Measurements from ENCODE around the gene AP1M1. TPM values are rescaled to one million over a fixed set of nuclear protein-coding genes. Genes with fewer than 3 reads are reported as not detected.

The AP1M1 gene
- total and polyA plus RNA-seq, 2 of the 4 experiments (the other 2 are of a cell fraction): 85.1 to 99.1 TPM

GRCh38 chr19:16155128-16155527, 42.6 kb upstream of the AP1M1 start:
- H2BK15ac ChIP-seq (ENCODE audit: low read depth, low read length): no peak overlapping the region
- in situ Hi-C loops (cut with MboI; ENCODE audit: low sequenced_read_pairs): no loop called here

More at GRCh38 chr19:16155128-16155527, 42.6 kb upstream of the AP1M1 start:
- Histone ChIP-seq H4K5ac (ENCODE audit: low read depth, low read length) (no peak overlapping the region), H3K9me1 (ENCODE audit: insufficient read depth, low read length) (0 out of 2 replicates have a peak, but pooled peaks cover 2% of the 10 kb centered on the region), H2AFZ (replicated peaks; ENCODE audit: low read length, poor library complexity) (no peak overlapping the region), H3K56ac (ENCODE audit: extremely low read depth, insufficient read depth, low read length) (no peak overlapping the region), H2BK20ac (ENCODE audit: low read depth, low read length) (no peak overlapping the region), H4K8ac (ENCODE audit: low read depth in 2 of 2, low read length in 2 of 2) (no peak overlapping the region), H3K27ac (ENCODE audit: insufficient read depth, low read length) (no peak overlapping the region), H3K4me1 (ENCODE audit: control insufficient read depth, insufficient read depth, low read length) (no peaks in the 10 kb centered on the region), H2AK9ac (replicated peaks; ENCODE audit: low read depth, low read length, poor library complexity) (no peak overlapping the region), H4K91ac (ENCODE audit: insufficient read depth, low read depth, low read length) (no peak overlapping the region), H3K27me3 (ENCODE audit: control insufficient read depth, insufficient read depth, low read length) (peaks cover 4% of the 10 kb centered on the region; the same call in 1 of the 2 replicates), H4K20me1 (ENCODE audit: insufficient read depth, low read length) (no peaks in the 10 kb centered on the region), H3K4me2 (ENCODE audit: low read depth, low read length) (no peak overlapping the region), H3K4ac (ENCODE audit: low read depth, low read length) (no peak overlapping the region), H3K18ac (ENCODE audit: low read depth, low read length) (no peak overlapping the region), H3K23ac (ENCODE audit: low read depth, low read length) (no peak overlapping the region), H3K79me1 (ENCODE audit: low read depth in 1 of 2, low read length in 2 of 2) (no peaks in the 10 kb centered on the region), H3K14ac (replicated peaks; ENCODE audit: low read depth, low read length) (no peak overlapping the region), H3K9ac (ENCODE audit: low read depth, low read length) (no peak overlapping the region), H2BK120ac (ENCODE audit: low read depth, low read length) (no peak overlapping the region), H3K36me3 (ENCODE audit: control insufficient read depth, insufficient read depth, low read length) (no peaks in the 10 kb centered on the region), H3K4me3 (ENCODE audit: insufficient read depth, low read depth, low read length) (no peak overlapping the region), H2AK5ac (ENCODE audit: low read depth, low read length) (no peak overlapping the region), H3K9me3 (ENCODE audit: control insufficient read depth, insufficient read depth, low read length) (no peaks in the 10 kb centered on the region), H2BK5ac (ENCODE audit: low read depth, low read length, poor library complexity, severe bottlenecking) (no peak overlapping the region)
- 100% methylated on average over 1 of the region's 1 CpG; no CpG with 5 or more reads in 1 of the 2 experiments for WGBS, 2 experiments (ENCODE audit: extremely low coverage in 2 of 2, insufficient read length in 1 of 2)
- dilution Hi-C loops (cut with HindIII; ENCODE audit: low sequenced_read_pairs, unreplicated experiment) (no loop called here), intact Hi-C loops (cut with micrococcal nuclease) (no loop called here)
- no TSS peak for BruUV-seq (replicated peaks)
- TF ChIP-seq, protein P1, sequence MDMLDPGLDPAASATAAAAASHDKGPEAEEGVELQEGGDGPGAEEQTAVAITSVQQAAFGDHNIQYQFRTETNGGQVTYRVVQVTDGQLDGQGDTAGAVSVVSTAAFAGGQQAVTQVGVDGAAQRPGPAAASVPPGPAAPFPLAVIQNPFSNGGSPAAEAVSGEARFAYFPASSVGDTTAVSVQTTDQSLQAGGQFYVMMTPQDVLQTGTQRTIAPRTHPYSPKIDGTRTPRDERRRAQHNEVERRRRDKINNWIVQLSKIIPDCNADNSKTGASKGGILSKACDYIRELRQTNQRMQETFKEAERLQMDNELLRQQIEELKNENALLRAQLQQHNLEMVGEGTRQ (IDR thresholded peaks at IDR 0.05; ENCODE audit: low read depth, low read length): no peak
- no peak for TF ChIP-seq FOS (IDR thresholded peaks at IDR 0.05; ENCODE audit: low read depth, low read length)
- CTCF ChIA-PET: no interaction called here
- DNase-seq: no peak
- POLR2A ChIA-PET (ENCODE audit: unreplicated experiment): no interaction called here
- no peak for ATAC-seq (ENCODE audit: low read depth)

All from IMR-90 (cell line).